Upper lobe of right lung (tissue), 1 donor: Measurements from ENCODE around the gene SLC39A13. TPM values are rescaled to one million over a fixed set of nuclear protein-coding genes. Genes with fewer than 3 reads are reported as not detected.

Source experiments
- ATAC-seq: fragments of 200-7000 bp; cut with Tn5 transposase; one replicate; pipeline ENCODE4 v1.9.1; 2020; ENCODE audit warnings: mild to moderate bottlenecking, moderate library complexity
- DNase-seq: peaks from one replicate; pipeline ENCODE4 v3.0.0-alpha.2; 2020
- H3K27ac ChIP-seq: fragments of 200-600 bp; one replicate; pipeline ENCODE4 v1.8.0; 2022
- H3K27me3 ChIP-seq: fragments of 200-600 bp; one replicate; pipeline ENCODE4 v1.8.0; 2022; ENCODE audit warnings: mild to moderate bottlenecking
- H3K36me3 ChIP-seq: fragments of 200-600 bp; one replicate; pipeline ENCODE4 v1.8.0; 2022
- H3K4me1 ChIP-seq: fragments of 200-600 bp; one replicate; pipeline ENCODE4 v1.8.0; 2022
- H3K4me3 ChIP-seq: fragments of 200-600 bp; one replicate; pipeline ENCODE4 v1.8.0; 2022; ENCODE audit warnings: mild to moderate bottlenecking
- H3K9me3 ChIP-seq: fragments of 200-600 bp; one replicate; pipeline ENCODE4 v1.8.0; 2022
- CTCF ChIP-seq: fragments of 200-600 bp; IDR thresholded peaks from one replicate; pipeline ENCODE4 v1.8.0; 2022; ENCODE audit warnings: antibody characterized with exemption
- intact Hi-C: fragments of 100-400 bp; cut with DNase I; formaldehyde crosslinking; loops from one replicate; pipeline ENCODE4 v1.11.0; 2022
- long read RNA-seq: library from polyadenylated mRNA; unstranded; transcript quantifications from one replicate; pipeline ENCODE4 v2.0.0, GENCODE V29; 2021
- total RNA-seq: library from RNA; stranded (reverse); fragmentation: NEBNext Ultra II Directional; extraction: Animal tissue kit (Norgen Biotek cat#: 25700); gene quantifications from one replicate; pipeline ENCODE4 v1.2.1, GENCODE V29; 2021
- donor health status: DM: no; HTN: yes; CAD: no; lungs with severe emphysema.

SLC39A13 gene
- total RNA-seq = 62.0 TPM
- long read RNA-seq, partial matches to known transcripts = 52 of 267 reads
- long read RNA-seq, other reads (novel, unspliced or antisense) = 210 of 267 reads

GRCh38 chr11:47407746-47408590, at the start of gene SLC39A13:
Gene SLC39A13 (plus strand): TSS chr11:47408590. CDS start chr11:47410095, 1,505 bp downstream.
- intact Hi-C loops = no loop called here
- DNase-seq (peak; percentile 97), ATAC-seq (peak; percentile 94)

GRCh38 chr11:47358731-47359051, 49.7 kb upstream of the SLC39A13 start:
- Histone ChIP-seq H3K27me3 (no peaks in the 10 kb centered on the region), H3K27ac (no peak overlapping the region), H3K36me3 (no peaks in the 10 kb centered on the region), H3K9me3 (no peaks in the 10 kb centered on the region), H3K4me1 (peaks cover 5% of the 10 kb centered on the region), H3K4me3 (no peak overlapping the region)
- intact Hi-C loops = loop anchor here (10.0 kb wide), 2 partner anchors 84 to 174 kb away; partner anchors contain the start of genes MADD and PACSIN3
- no peak for DNase-seq
- no peak for TF ChIP-seq CTCF
- no peak for ATAC-seq

More at GRCh38 chr11:47407746-47408590, at the start of gene SLC39A13:
- Histone ChIP-seq H3K27ac (peak within 1 kb of the TSS; percentile 94), H3K4me3 (peak within 1 kb of the TSS; percentile 77), H3K36me3 (no peaks in the 10 kb centered on the region), H3K9me3 (no peaks in the 10 kb centered on the region), H3K4me1 (peaks cover 29% of the 10 kb centered on the region), H3K27me3 (no peaks in the 10 kb centered on the region)
- peak; percentile 82 for TF ChIP-seq CTCF

GRCh38 chr11:47359162-47359561, 49.2 kb upstream of the SLC39A13 start:
- peaks cover 5% of the 10 kb centered on the region for H3K4me1 ChIP-seq
- no peak for DNase-seq
- H3K27ac ChIP-seq = no peak overlapping the region
- no peak for TF ChIP-seq CTCF
- ATAC-seq = no peak
- no peaks in the 10 kb centered on the region for H3K36me3 ChIP-seq
- intact Hi-C loops = loop anchor here (10.0 kb wide), 2 partner anchors 84 to 174 kb away; partner anchors contain the start of genes MADD and PACSIN3
- H3K27me3 ChIP-seq = no peaks in the 10 kb centered on the region
- H3K4me3 ChIP-seq = no peak overlapping the region
- no peaks in the 10 kb centered on the region for H3K9me3 ChIP-seq

- H3K9me3 ChIP-seq = no peaks in the 10 kb centered on the region
- ATAC-seq = peak; percentile 12
- H3K27me3 ChIP-seq = no peaks in the 10 kb centered on the region
- no peak for DNase-seq
- peaks cover 5% of the 10 kb centered on the region for H3K4me1 ChIP-seq
- H3K27ac ChIP-seq = no peak overlapping the region
- no peaks in the 10 kb centered on the region for H3K36me3 ChIP-seq
- no peak for TF ChIP-seq CTCF
- intact Hi-C loops = loop anchor here (10.0 kb wide), 2 partner anchors 85 to 175 kb away; partner anchors contain the start of genes MADD and PACSIN3
- no peak overlapping the region for H3K4me3 ChIP-seq
These were observed 48.8 kb upstream of the SLC39A13 start for GRCh38 chr11:47359586-47359985.

- DNase-seq = no peak
- no peak for TF ChIP-seq CTCF
- Histone ChIP-seq H3K9me3 (no peaks in the 10 kb centered on the region), H3K36me3 (no peaks in the 10 kb centered on the region), H3K4me1 (peaks cover 5% of the 10 kb centered on the region), H3K27me3 (no peaks in the 10 kb centered on the region), H3K27ac (no peak overlapping the region), H3K4me3 (no peak overlapping the region)
- intact Hi-C loops = no loop called here
- no peak for ATAC-seq
These were observed 48.0 kb upstream of the SLC39A13 start for GRCh38 chr11:47360341-47360740.
